ENCODE measurements around the gene WIPI1.
A peak's percentile ranks its signal among the peaks of the same experiment; 100 is the strongest.
"Not testable (repeated sequence)": the region's sequence is repeated elsewhere in the genome, so short reads cannot be mapped to it uniquely, and the experiment has no call there.

Gene WIPI1, protein sequence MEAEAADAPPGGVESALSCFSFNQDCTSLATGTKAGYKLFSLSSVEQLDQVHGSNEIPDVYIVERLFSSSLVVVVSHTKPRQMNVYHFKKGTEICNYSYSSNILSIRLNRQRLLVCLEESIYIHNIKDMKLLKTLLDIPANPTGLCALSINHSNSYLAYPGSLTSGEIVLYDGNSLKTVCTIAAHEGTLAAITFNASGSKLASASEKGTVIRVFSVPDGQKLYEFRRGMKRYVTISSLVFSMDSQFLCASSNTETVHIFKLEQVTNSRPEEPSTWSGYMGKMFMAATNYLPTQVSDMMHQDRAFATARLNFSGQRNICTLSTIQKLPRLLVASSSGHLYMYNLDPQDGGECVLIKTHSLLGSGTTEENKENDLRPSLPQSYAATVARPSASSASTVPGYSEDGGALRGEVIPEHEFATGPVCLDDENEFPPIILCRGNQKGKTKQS

DNA sequence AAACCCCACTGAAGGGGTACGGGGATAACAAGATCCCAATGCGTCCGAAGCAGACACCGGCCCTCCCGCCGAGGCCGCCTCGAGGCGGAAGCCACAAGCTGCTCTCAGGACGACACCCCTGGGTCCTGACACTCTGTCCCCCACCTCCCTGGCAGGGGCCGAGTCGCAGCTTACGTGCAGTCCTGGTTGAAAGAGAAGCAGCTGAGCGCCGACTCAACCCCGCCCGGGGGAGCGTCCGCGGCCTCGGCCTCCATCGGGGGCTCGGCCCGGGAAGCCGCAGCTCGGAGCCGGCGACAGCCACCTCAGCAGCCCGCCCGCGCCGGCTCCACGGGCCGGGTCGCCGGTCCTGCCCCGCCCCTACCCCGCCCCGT lies at the start of gene WIPI1:
Gene WIPI1, minus strand, starts transcription at position 329 of the 371 bp plus-strand sequence. Its CDS starts 75 bp downstream, at position 254.
- no peak for DNase-seq

- no peak for DNase-seq
These were observed 48.7 kb upstream of the WIPI1 start for GRCh38 chr17:68505951-68506350.

GRCh38 chr17:68501074-68501473 lies 43.8 kb upstream of the WIPI1 start:
- no peak for DNase-seq

DNA sequence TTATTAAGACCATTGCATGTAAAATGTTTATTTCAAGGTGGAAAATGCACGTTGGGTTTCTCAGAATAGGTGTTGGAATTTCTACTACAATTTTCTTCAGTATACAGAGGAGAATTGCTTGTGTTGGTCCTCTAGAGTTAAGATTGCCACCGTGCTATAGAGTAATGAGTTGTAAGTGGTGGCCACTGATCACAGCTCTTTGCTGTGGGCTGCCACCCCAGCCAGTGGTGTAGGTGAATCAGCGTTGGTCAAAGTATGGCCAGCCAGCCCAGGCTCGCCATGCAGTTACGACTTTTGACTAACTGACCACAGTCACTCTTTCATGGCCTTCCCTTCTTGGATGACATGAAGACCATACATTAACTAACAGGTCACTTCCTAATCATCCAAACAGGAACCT lies 42.3 kb upstream of the WIPI1 start:
- no peak for DNase-seq

DNA sequence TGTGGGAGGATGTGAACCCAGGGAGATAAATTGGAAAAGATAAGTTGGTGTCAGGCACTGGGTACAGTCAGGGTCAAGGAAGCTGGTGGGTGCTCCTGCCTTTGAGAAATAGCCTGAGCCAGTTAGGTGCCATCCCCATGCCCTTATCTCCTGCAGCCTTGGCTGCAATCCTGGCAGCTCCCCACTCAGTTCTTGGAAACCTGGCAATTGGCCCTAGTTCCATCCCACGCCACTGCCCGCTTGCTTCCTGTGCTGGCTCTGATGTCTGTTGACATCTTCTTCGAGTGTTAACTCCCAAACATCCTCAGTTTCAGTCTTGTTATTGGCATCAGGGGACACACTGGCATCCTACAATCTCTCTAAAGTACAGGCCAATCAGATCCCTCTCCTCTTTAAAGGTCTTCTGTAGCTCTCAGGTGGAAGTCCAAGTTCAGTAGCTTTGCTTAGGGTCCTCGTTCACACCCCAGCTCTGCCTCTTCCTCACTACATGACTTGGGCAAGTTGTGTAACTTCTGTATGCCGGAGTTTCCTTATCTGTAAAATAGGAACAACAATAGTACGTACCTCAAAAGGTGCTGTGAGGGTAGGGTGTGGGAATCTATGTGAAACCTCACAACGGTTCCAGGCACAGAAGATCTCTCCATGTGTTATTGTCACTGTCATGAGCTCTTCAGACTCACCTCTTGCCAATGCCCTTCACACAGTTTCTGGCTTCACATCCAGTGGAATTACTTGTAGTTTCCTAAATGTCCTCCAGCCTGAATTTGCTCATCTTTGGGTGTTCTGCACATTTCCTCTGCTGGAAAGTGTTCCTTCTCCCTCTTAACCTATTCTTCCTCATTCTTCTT lies 41.4 kb upstream of the WIPI1 start:
- DNase-seq = no peak

GRCh38 chr17:68497885-68498319 lies 40.6 kb upstream of the WIPI1 start:
- DNase-seq = no peak

DNA sequence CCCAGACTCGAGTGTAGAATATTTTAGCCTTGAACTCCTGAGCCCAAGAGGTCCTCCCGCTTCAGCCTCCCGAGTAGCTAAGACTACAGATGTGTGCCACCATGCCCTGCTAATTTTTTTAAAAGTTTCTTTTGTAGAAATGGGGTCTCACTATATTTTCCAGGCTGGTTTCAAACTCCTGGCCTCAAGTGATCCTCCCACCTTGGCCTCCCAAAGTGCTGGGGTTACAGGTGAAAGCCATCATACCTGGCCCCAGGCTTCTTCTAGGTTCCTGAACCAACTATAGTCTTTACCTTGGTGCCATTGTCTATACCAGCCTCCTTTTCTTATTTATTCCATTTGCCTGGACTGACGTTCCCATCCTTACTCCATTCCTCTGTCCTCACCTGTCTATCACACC lies 37.8 kb upstream of the WIPI1 start:
- no peak for DNase-seq

- not testable (repeated sequence) for DNase-seq
These were observed 35.2 kb upstream of the WIPI1 start for GRCh38 chr17:68492394-68493054.

DNA sequence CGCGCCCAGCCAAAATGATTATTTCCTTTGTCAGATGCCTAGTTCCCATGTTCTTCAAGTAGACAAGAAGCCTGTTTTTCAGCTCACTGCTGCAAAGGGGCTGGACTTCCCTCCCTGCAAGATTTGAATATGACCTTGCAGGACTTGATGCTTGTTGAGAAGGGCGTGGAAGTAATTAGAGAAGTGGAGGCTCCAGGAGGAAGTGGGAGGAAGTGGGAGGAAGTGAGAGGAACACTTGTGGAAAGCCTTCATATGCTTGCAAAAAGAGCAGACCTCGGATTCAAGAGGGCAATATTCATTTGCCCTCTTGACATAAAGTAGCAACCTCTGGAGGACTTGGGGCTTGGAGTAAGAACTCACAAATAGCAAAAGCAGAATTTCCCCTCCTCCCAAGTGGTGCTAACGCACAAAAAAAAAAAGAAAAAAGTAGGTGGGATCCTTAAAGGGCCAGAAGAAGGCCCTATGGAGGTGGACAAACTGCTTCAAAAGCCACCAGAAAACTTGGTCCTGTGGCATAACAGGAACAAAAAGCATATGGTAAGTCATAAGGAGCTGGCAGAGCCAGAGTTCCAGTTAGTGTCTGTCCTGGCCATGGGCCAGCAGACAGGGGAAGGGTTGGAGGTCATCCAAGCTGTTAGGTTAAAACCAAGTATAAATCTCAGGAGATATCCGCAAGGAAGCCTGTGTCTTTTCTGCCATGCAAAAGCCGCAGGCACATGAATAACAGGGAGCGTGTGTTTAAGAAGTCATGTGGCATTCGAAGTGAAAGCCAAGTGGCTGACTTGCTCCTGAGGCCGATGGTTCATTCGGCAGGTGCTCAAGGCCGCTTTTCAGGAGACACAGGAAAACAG lies 34.3 kb upstream of the WIPI1 start:
- DNase-seq = no peak

- no peak for DNase-seq
These were observed 32.6 kb upstream of the WIPI1 start for GRCh38 chr17:68489919-68490318.

DNA sequence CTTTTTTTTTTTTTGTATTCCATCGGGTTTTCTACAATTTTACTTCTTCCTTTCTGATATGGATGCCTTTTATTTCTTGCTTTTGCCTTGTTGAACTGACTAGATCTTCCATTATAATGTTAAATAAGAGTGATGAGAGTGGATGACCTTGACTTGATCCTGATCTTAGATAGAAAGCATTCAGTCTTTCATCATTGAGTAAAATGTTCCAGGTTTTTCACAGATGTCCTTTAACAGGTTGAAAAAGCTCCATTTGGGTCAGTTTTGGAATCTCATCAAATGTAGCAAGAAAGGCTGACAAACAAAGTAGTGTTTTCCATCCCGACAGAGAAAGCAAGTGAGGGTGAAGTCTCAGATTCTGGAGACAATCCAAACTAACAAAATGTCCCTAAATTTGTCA lies 27.2 kb upstream of the WIPI1 start:
- no peak for DNase-seq

DNA sequence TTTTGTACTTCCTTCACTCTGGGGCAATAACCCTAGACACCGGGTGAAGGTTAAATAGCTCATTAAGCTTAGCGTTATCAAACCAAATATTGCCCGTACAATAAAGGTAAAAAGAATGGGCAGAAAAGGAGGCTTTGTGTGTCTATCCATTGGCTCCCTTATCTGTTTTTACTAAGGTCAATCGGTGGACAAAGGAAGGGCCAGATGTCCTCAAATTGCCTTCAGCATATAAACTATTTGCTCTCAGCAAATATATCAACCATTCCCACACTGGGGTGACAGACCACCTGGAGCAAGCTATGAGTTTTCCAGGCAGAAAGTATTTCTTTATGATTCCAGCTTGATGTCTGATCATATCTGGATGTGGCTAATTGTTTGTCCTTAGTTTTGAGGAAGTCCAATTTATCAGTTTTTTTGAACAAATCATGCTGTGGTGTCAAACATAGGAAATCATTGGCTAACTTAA lies 25.3 kb upstream of the WIPI1 start:
- DNase-seq = no peak

- no peak for DNase-seq
These were observed 23.6 kb upstream of the WIPI1 start for GRCh38 chr17:68480885-68481284.

DNA sequence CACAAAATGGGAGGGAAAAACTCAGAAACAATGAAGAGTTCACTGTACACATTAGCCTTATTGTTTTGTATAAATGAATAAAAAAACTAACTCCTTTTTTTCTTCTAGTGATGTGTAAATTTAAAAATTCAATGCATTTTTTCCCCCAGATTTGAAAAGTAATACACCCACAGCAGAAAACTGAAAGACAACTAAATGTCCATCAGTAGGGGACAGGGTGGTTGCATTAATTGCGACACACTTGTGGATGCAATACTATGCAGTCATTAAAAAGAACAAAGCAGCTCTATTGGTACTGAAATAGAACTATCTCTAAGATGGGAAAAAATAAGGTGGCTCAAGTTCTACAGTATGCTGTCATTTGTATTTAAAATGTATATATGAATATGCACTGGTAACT lies 13.7 kb upstream of the WIPI1 start:
- DNase-seq = no peak

GRCh38 chr17:68468788-68469187 lies 11.5 kb upstream of the WIPI1 start:
- no peak for DNase-seq

DNA sequence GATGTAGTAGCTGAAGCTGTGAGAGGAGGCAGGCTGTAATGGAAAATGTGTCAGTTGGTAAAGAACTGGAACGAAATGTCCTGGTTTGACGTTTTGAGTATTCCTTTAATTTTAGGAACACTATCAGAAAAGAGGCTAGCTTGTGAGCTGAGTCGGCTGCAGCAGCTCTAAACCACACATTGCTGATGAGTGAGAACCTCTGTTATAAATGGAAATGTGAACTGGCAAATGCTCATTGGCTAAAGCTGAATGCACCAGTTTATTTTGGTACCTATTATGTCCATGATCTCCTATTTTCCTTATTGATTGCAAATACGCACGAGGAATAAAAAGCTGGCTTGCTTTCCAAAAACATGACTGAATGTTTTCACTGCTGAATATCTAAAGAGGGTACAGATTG lies 11.0 kb upstream of the WIPI1 start:
- DNase-seq = no peak

DNA sequence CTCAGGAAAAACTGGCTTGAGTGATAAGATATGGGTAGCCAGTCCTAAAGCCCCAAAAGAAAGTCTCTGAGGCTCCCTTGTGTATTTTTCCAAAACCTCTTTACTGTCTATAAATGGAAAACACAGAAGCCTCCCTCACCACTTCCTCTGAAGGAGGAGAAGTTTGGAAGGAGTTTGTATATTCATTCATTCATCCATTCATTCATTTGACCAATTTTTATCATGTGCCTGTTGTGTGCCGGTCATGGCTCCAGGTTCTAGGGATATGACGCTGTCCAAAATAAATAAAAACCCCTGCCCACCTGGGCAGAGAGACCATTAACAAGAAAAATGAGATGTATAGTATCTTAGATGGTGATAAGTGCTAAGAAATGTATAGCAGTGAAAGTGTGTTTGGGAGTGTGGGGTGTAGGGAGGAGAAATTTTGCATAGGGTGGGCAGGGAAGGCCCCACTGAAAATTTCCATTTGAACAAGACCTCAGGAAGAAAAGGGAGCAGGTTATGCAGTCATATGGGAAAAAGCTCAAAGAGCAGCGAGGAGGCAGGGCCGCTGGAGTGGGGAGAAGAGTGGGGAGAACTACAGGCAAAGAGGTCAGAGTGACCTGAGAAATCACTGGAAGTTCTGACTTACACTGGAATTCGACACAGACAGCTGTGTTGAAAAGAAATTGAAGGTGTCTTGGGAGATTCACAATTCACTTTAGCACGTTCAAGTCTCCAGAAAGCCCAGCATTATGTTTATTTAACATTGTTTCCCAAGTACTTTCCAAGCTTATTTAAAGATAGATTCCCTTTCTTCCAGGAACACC lies 6.1 kb upstream of the WIPI1 start:
- DNase-seq = no peak

DNA sequence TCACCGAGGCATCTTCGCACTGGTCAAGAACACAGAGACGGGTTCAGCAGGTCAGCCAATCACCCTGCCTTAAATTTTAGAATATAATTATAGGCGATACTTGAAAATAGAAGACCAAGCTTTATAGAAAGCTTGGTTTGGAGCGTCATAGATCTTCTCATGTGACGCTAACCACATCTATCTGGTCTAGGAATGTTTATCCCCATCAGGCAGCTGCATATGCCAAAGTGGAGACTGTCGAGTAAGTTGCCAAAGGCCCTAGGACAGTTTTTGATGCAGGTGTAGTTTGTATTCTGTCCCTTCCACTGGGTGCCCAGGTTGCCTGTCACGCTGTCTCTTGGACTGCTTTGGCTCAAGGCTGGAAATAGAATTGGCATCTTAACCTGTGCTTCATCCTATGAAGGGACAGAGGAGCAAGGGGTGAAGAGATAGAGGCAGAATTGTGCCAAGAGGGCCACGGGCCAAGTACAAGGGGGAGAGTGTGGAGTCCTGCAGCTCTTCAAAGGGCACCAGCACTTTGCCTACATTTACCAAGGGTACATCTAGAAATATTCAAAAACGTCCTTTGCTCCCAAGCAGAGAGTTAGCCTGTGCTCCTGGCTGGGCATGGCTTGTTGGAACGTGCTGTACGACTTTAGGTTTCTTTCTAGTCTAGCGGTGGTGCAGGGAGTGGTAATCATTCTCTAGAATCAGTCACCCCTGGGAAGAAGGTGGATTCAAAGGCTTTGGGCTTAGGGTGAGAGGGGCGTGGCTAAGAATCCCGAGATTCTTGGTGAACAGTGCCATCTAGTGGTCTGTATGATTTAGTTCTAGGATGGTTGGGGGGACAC lies 5.3 kb upstream of the WIPI1 start:
- DNase-seq = peak; percentile 60

DNA sequence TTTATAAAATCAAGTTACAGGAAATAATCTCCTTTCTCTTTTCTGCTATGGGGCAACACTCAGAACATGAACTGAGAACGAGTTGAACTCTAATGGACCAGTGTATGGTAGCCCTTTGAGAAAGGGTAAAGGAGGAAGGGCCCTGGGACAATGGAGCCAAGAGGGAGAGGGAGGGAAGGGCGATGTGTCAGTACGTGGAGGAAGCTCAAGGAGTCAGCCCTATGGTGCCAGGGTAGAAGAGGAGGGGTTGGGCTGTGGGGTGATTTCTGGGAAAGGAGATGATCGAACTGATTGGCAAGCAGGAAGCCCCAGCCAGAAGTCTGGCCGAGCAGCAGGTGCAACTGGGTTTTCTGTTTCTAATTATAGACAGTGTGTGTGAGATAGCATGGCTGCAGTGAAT lies 4.3 kb upstream of the WIPI1 start:
- no peak for DNase-seq

- DNase-seq = no peak
These were observed 3.8 kb upstream of the WIPI1 start for GRCh38 chr17:68461122-68461539.

DNA sequence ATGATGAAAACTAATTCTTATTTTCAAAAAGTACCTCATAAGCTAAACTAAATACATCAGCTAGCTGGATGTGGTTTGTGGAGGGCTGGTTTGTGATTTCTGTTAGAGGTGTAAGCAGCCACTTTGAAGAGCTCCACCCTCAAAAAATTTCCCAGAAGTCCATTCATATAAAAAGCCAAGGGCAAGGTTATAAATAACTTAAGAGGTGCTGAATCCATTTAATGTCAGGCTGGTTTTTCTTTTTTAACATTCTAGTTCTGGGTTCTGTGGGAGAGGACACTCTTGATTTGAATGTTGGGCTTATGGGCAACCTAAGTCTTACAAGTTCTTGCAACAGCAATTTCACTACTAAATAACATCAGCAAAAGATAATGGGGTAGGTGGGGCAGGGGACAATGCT lies 3.4 kb upstream of the WIPI1 start:
- no peak for DNase-seq

Measured in activated CD8-positive, alpha-beta memory T cell treated with anti-CD3 and anti-CD28 coated beads, Interleukin-2, amount 50 U/mL, for 4 hours (primary cell).